ENCODE data around the gene UGT8. TPM values are rescaled to one million over a fixed set of nuclear protein-coding genes. Genes with fewer than 3 reads are reported as not detected.

The UGT8 gene
- total RNA-seq, 1 experiment from 2014 or later, result 3.4 TPM

- ATAC-seq (no peak), DNase-seq (no peak)
- BruUV-seq (replicated peaks), result no TSS peak
- no peaks in the 10 kb centered on the region for H3K79me2 ChIP-seq (ENCODE audit: low read length)
- ChIA-PET POLR2A (ENCODE audit: unreplicated experiment) (no interaction called here), CTCF (no interaction called here)
- H3K4me3 ChIP-seq (ENCODE audit: low read length), result no peak overlapping the region
- H3K9me3 ChIP-seq (ENCODE audit: low read length), result no peaks in the 10 kb centered on the region
- H2AFZ ChIP-seq (ENCODE audit: low read length), result no peak overlapping the region
- no peak overlapping the region for H3K27ac ChIP-seq (ENCODE audit: low read length)
- H3F3A ChIP-seq (ENCODE audit: low read length, unreplicated experiment), result no peaks in the 10 kb centered on the region
- no peaks in the 10 kb centered on the region for H3K4me1 ChIP-seq (ENCODE audit: insufficient read depth, low read length)
- no peak overlapping the region for H3K4me2 ChIP-seq (ENCODE audit: low read length)
- H3K9ac ChIP-seq (ENCODE audit: low read length), result no peak overlapping the region
- H3K27me3 ChIP-seq (ENCODE audit: low read length), result no peaks in the 10 kb centered on the region
- H3K9me2 ChIP-seq (replicated peaks; ENCODE audit: low read length), result no peaks in the 10 kb centered on the region
- intact Hi-C loops (cut with micrococcal nuclease), result no loop called here
- TF ChIP-seq CTCF (conservative IDR thresholded peaks at IDR 0.05; ENCODE audit: low read depth, low read length) (no peak), EZH2phosphoT487 (IDR thresholded peaks at IDR 0.05; ENCODE audit: borderline replicate concordance, low read length) (no peak), EZH2 (IDR thresholded peaks at IDR 0.05; ENCODE audit: low read length, unreplicated experiment) (no peak)
- no peaks in the 10 kb centered on the region for H4K20me1 ChIP-seq (ENCODE audit: low read length)
- H3K36me3 ChIP-seq (ENCODE audit: low read depth, low read length), result no peaks in the 10 kb centered on the region
These were observed 128.9 kb downstream of the UGT8 start for GRCh38 chr4:114727461-114727860.

Small RNA genes within 50 kb of the gene (microRNA-seq; reads per million reads assigned to microRNA genes)
- 1.5 reads per million for gene MIR577 (ENCODE audit: unreplicated experiment)
